CD4-positive, alpha-beta T cell treated with Interleukin-15 for 1 hour (primary cell): Measurements from ENCODE around the gene STXBP1.
"Not testable (repeated sequence)": the region's sequence is repeated elsewhere in the genome, so short reads cannot be mapped to it uniquely, and the experiment has no call there.

Source experiments
- DNase-seq: peaks from one replicate; pipeline ENCODE4 v3.0.0-alpha.2; 2020

The STXBP1 gene

GRCh38 chr9:127578952-127579853 is 32.9 kb upstream of the STXBP1 start:
- peak; percentile 86 for DNase-seq

- DNase-seq = peak; percentile 34
These were observed 31.7 kb upstream of the STXBP1 start for GRCh38 chr9:127580366-127580765.

- DNase-seq = no peak
These were observed 31.1 kb upstream of the STXBP1 start for GRCh38 chr9:127580879-127581475.

- DNase-seq = not testable (repeated sequence)
These were observed 27.6 kb upstream of the STXBP1 start for GRCh38 chr9:127584474-127584805.

- no peak for DNase-seq
These were observed 26.8 kb upstream of the STXBP1 start for GRCh38 chr9:127585161-127585819.

- no peak for DNase-seq
These were observed 26.0 kb upstream of the STXBP1 start for GRCh38 chr9:127586096-127586495.

- peak; percentile 62 for DNase-seq
These were observed 25.5 kb upstream of the STXBP1 start for GRCh38 chr9:127586537-127586936.

GRCh38 chr9:127587966-127588365 is 24.1 kb upstream of the STXBP1 start:
- DNase-seq = no peak

- no peak for DNase-seq
These were observed 23.2 kb upstream of the STXBP1 start for GRCh38 chr9:127588740-127589506.

- no peak for DNase-seq
These were observed 22.1 kb upstream of the STXBP1 start for GRCh38 chr9:127589955-127590370.

- no peak for DNase-seq
These were observed 16.5 kb upstream of the STXBP1 start for GRCh38 chr9:127595611-127596010.

GRCh38 chr9:127598839-127599549 is 13.1 kb upstream of the STXBP1 start:
- no peak for DNase-seq

GRCh38 chr9:127599550-127599891 is 12.6 kb upstream of the STXBP1 start:
- DNase-seq = no peak

- DNase-seq = no peak
These were observed 8.9 kb upstream of the STXBP1 start for GRCh38 chr9:127603226-127603625.

GRCh38 chr9:127606043-127606442 is 6.0 kb upstream of the STXBP1 start:
- no peak for DNase-seq

GRCh38 chr9:127608104-127608966 is 3.7 kb upstream of the STXBP1 start:
- peak; percentile 82 for DNase-seq

GRCh38 chr9:127611603-127611898 is 526 bp upstream of the STXBP1 start:
- DNase-seq = no peak

- DNase-seq = no peak
These were observed 984 bp downstream of the STXBP1 start for GRCh38 chr9:127612939-127613582.

- no peak for DNase-seq
These were observed 1.5 kb downstream of the STXBP1 start for GRCh38 chr9:127613583-127613954.

GRCh38 chr9:127614961-127615360 is 2.9 kb downstream of the STXBP1 start:
- DNase-seq = no peak

GRCh38 chr9:127621339-127621970 is 9.4 kb downstream of the STXBP1 start:
- DNase-seq = not testable (repeated sequence)
